ENCODE results near the gene ZC3H11A. TPM values are rescaled to one million over a fixed set of nuclear protein-coding genes. Genes with fewer than 3 reads are reported as not detected.

ZC3H11A gene
- total RNA-seq, 1 donor from 2014 or later, result 71.1 TPM

- Histone ChIP-seq H3K4me3 (ENCODE audit: low read depth, low read length) (no peak overlapping the region), H3K27me3 (ENCODE audit: control insufficient read depth, insufficient read depth, low read length) (no peaks in the 10 kb centered on the region), H3K36me3 (ENCODE audit: control insufficient read depth, insufficient read depth, low read length) (peaks cover 1% of the 10 kb centered on the region)
- no peak for TF ChIP-seq CTCF (IDR thresholded peaks at IDR 0.05; ENCODE audit: insufficient read depth, low read length, poor library complexity, severe bottlenecking)
- no peak for DNase-seq (ENCODE audit: low read depth)
Measured at GRCh38 chr1:203799971-203800370, 4.5 kb downstream of the ZC3H11A start.

- no peak overlapping the region for H3K4me3 ChIP-seq (ENCODE audit: low read depth, low read length)
- peaks cover 1% of the 10 kb centered on the region for H3K36me3 ChIP-seq (ENCODE audit: control insufficient read depth, insufficient read depth, low read length)
- no peak for TF ChIP-seq CTCF (IDR thresholded peaks at IDR 0.05; ENCODE audit: insufficient read depth, low read length, poor library complexity, severe bottlenecking)
- DNase-seq (ENCODE audit: low read depth), result no peak
- H3K27me3 ChIP-seq (ENCODE audit: control insufficient read depth, insufficient read depth, low read length), result no peaks in the 10 kb centered on the region
Measured at GRCh38 chr1:203805689-203806088, 10.3 kb downstream of the ZC3H11A start.

- DNase-seq (ENCODE audit: low read depth), result no peak
- TF ChIP-seq CTCF (IDR thresholded peaks at IDR 0.05; ENCODE audit: insufficient read depth, low read length, poor library complexity, severe bottlenecking), result no peak
- H3K4me3 ChIP-seq (ENCODE audit: low read depth, low read length), result no peak overlapping the region
- peaks cover 1% of the 10 kb centered on the region for H3K36me3 ChIP-seq (ENCODE audit: control insufficient read depth, insufficient read depth, low read length)
- no peaks in the 10 kb centered on the region for H3K27me3 ChIP-seq (ENCODE audit: control insufficient read depth, insufficient read depth, low read length)
Measured at GRCh38 chr1:203807196-203807595, 11.8 kb downstream of the ZC3H11A start.

- no peaks in the 10 kb centered on the region for H3K36me3 ChIP-seq (ENCODE audit: control insufficient read depth, insufficient read depth, low read length)
- no peak for DNase-seq (ENCODE audit: low read depth)
Measured at GRCh38 chr1:203813581-203814341, 18.3 kb downstream of the ZC3H11A start.

GRCh38 chr1:203818399-203818798 is 23.0 kb downstream of the ZC3H11A start:
- TF ChIP-seq CTCF (IDR thresholded peaks at IDR 0.05; ENCODE audit: insufficient read depth, low read length, poor library complexity, severe bottlenecking), result no peak
- peaks cover 2% of the 10 kb centered on the region for H3K36me3 ChIP-seq (ENCODE audit: control insufficient read depth, insufficient read depth, low read length)

More at GRCh38 chr1:203813581-203814341, 18.3 kb downstream of the ZC3H11A start:
- Histone ChIP-seq H3K27me3 (ENCODE audit: control insufficient read depth, insufficient read depth, low read length) (no peaks in the 10 kb centered on the region), H3K4me3 (ENCODE audit: low read depth, low read length) (no peak overlapping the region)
- no peak for TF ChIP-seq CTCF (IDR thresholded peaks at IDR 0.05; ENCODE audit: insufficient read depth, low read length, poor library complexity, severe bottlenecking)

GRCh38 chr1:203823306-203823705 is 27.9 kb downstream of the ZC3H11A start:
- H3K36me3 ChIP-seq (ENCODE audit: control insufficient read depth, insufficient read depth, low read length), result peaks cover 2% of the 10 kb centered on the region
- no peak for DNase-seq (ENCODE audit: low read depth)
- no peak overlapping the region for H3K4me3 ChIP-seq (ENCODE audit: low read depth, low read length)
- H3K27me3 ChIP-seq (ENCODE audit: control insufficient read depth, insufficient read depth, low read length), result no peaks in the 10 kb centered on the region
- no peak for TF ChIP-seq CTCF (IDR thresholded peaks at IDR 0.05; ENCODE audit: insufficient read depth, low read length, poor library complexity, severe bottlenecking)

More at GRCh38 chr1:203818399-203818798, 23.0 kb downstream of the ZC3H11A start:
- no peak for DNase-seq (ENCODE audit: low read depth)
- Histone ChIP-seq H3K27me3 (ENCODE audit: control insufficient read depth, insufficient read depth, low read length) (no peaks in the 10 kb centered on the region), H3K4me3 (ENCODE audit: low read depth, low read length) (no peak overlapping the region)

Measured in kidney epithelial cell (primary cell).